Activated CD4-positive, CD25-positive, alpha-beta regulatory T cell (primary cell): ENCODE measurements around the gene FZR1.
"Not testable (repeated sequence)": the region's sequence is repeated elsewhere in the genome, so short reads cannot be mapped to it uniquely, and the experiment has no call there.

Experiments used
- DNase-seq, 4 experiments: peaks; one replicate each; lab custom pipeline; 2025; lab: John Stamatoyannopoulos, UW

Gene FZR1

DNA sequence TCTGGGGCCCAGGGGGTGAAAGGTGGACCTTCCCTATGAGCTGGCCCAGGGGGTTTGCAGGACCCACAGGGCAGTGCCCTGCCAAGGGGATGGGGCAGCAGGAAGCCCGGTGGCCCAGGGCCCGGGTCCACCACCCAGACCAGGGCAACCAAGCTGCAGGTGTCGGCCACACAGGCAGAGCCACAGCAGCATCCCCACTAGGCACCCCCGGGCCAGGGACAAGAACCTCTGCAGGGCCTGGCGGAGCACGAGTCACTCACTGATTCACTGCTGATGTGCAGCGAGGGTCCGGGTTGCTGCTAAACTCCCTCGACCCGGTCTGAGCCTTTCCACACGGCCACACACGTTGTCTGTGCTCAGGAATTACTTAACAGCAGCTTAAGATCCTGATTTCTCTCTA lies 8.8 kb downstream of the FZR1 start:
- no peak for DNase-seq

DNA sequence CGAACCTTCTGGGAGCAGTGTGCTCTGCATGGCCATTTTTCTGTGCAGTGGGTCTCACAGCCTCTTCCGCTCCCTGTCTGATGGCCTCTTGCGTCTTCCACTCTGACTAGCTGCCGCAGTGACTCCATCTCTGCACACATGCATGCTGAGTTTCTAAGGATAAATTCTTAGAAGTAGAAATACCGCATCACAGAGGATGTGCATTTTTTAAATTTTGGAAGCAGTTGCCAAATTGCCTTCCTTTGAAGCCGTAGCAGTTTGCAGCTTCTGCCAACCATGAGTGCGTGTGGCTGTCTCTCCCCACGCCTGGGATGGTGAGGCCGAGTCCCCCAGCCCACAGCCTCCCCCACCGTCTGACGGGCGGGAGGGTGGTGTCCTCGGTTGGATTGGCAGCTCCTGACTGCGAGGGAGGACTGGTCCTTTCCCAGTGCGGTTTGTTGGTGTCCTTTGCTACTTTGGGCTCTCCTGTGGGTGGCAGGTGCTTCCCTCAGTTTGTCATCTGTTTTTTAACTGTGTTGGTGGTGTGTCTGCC lies 9.8 kb downstream of the FZR1 start:
- DNase-seq = no peak

DNA sequence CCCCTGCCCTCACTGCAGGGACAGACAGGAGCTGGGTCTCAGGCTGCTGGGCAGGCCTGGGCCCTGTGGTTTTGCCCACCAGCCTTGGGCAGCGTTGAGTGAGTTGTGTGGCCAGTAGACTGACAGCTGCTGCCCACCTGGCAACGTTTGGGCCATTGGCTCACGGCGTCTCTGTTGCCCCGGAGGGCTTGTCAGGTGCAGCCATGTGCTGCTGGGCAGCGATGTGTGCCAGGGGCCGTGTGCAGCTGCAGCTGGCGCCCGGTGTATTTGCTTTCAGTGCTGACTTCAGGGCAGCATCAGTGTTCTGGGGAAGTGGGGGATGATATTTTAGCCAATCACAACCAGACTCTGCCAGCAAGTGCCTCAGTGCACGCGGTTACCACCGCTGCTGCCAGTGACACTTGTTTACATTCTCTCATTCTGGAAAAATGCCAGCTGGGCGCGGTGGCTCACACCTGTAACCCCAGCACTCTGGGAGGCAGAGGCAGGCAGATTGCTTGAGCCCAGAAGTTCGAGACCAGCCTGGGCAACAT lies 10.6 kb downstream of the FZR1 start:
- DNase-seq = no peak

DNA sequence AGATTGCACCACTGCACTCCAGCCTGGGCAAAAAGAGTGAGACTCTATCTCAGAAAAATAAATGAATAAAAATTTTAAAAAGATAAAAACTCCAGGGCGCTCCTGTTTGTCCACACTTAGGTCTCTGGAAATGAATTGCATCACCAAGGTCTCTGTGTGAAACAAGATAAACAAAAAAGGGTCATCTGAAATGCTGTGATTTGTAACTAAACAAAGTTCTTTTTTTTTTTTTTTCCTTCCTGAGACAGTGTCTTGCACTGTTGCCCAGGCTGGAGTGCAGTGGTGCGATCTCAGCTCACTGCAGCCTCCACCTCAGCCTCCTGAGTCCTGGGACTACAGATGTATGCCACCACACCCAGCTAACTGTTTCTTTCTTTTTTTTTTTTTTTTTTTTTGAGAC lies 11.5 kb downstream of the FZR1 start:
- DNase-seq = no peak

DNA sequence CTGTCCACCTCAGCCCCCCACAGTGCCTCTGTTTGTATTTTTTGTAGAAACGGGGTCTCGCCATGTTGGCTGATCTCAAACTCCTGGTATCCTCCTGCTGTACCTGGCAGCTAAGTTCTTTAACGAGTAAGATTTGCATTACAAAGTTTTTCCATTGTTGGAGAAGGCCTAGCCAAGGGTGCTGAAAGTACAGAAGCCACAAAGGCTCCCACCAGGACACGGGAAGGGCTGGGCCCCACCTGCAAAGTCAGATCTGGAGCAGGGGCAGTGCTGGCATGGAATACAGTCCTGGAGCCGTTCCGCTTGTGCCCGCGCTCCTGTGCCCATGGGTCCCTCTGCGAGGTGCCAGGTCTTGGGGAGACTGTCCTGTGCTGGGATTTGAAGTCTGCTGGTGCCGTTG lies 12.1 kb downstream of the FZR1 start:
- no peak for DNase-seq

DNA sequence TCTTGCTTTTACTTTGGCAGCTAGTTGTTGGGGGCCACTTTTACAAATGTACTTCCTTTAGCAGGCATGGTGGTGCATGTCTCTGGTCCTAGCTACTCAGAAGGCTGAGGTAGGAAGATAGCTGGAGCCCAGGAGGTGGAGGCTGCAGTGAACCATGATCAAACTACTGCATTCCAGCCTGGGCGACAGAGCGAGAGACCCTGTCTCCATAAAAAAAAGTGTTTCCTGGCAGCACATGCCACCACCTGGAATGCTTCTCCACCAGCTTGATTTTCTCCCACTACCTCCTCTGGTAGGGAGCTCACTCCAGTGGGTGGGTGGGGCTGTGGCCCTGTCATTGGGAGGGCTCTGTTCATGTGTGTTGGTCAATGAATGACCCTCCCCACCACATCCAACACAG lies 12.5 kb downstream of the FZR1 start:
- DNase-seq = no peak

DNA sequence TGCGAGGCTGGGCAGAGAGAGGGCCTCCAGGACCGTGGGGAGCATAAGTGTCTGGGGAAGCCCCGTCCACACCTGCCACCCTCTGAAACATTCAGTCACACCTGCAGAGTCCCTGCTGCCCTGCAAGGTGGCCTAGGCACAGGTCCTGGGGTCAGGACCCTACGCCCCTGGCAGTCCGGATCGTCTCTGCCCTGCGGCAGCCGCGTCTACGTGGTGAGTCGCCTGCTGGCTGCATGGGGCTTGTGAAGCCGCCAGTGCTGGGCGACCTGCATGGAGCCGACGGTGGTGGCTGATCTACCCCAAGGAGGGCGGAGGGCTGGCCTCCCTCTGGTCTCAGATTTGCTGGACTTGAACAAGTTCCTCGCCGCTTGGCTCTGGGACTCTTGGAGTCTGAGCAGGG lies 13.0 kb downstream of the FZR1 start:
- DNase-seq = no peak

DNA sequence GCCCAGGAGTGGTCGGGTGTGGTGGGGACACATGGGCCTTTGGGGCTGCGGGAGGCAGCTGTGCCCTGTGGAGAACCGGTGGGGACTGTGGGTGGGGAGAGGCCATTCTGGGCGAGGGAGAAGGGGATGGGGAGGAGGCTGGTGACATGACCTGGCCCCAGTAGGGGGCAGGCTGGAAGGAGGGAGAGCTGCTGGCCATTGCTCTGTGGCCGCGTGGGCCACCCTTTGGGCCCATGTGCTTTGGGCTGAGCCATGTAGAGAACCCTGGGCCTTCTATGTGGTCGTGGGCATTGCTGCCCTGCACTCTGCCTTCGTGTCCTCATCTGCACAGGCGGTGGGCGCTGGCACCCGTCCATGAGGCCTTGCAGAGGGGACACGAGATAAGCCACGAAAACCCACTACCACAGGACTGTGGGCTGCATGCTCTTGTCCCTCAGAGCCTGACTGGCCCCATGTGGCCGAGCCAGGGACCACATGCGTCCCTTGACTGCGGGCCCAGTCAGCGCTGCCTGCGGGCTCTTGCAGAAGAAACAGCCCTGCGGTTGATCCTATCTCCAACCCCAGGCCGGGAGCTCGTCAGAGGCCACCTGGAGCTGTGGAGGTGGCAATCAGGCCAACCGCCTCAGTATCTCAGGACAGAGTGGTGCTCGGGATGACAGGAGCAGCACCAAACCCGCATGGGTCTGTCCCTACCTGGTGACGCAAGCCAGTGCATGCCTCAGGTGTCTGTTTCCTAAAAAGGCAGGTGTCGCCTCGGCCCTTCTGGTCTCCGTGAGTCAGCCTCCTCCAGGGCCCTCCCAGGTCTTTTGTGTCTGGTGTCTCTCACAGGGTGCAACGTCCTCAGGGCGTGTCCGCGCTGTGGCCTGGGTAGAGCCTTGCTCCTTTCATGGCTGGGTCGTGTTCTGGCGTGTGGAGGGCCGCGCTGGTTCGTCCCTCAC lies 14.3 kb downstream of the FZR1 start:
- no peak for DNase-seq

DNA sequence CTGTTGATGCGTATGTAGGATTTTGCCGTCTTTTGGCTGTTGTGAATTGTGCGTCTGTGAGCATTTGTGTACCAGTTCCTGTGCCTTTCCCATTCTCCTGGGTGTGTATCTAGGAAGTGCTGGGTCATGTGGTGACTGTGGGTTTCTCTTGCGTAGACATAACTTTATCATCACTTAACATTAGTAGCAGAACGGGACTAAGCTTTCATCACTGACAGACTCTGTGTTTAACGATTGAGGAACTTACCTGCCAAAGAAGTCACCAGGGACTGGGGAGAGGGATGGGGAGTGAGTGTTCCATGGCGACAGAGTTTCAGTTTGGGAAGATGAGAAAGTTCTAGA lies 15.0 kb downstream of the FZR1 start:
- DNase-seq = no peak

DNA sequence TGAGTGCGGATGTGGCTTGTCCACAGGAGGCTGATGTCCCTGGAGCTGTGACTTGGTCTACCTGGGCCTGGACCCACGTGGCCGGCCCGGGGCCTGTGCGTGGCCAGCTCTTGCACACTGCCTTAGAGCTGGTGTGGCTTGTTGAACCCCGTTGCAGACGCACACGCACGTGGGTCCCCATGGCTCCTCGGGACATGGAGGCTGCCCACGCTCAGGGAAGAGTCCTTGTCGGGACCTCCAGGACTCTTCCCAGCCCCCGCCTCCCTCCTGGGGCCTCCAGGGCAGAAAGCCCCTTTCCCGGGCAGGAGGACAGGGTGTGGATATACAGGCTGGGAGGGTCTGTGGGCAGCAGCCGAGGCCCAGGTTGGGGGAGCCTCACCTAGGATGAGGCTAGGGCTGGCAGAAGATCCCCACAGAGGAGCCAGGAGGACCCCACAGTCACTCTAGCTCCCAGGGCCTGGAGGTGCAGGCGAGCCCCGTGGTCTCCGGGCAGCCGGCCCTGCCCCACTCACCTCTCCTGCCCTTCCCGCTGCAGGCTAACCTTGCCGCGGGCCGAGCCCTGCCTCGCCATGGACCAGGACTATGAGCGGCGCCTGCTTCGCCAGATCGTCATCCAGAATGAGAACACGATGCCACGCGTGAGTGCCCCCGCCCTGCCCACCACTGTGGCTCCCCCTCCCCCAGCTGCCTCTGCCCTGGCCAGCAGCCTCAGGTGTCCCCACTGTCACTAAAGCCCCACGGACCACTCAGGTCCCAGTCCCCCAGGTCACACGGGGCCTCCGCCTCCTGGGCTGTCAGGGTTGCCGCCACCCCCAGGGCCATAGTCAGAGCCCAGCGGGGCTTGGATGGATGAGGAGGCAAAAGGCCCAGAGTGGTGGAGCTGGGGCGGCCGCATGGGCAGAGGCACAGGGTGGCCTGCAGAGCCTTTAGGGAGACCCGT lies 16.6 kb downstream of the FZR1 start:
- no peak for DNase-seq

DNA sequence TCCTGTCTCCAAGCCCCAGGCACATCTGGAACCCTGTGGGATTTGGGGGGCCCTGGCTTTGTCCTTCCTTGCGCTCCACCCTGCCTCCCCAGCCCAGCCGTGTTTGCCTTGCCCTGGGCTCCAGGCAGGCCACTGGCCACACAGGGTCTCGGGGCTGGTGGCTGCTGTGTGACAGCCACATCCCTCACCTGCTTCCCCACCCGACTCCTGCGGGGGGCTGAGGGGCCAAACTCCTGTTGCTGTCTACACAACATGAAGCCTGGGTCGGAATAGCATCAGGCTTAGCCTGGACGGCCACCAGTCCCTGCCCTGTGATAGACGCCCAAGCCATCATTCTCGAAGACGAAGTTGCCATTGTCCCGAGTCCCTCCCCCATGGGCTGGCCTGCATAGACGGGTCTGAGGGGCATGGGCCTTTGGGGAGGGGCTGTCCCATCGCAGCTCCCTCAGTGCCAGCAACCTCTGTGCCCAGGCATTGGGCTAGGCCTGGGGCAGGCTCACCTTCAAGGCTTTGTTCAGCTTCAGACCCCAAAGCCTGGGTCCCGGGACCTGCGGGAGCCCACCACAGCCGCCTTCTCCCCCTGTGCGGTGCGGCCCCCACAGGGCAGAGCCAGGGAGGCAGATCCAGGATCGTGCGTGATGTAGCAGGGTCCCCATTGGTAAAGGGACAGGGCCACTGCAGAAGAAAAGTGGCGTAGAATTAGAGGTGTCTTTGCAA lies 17.4 kb downstream of the FZR1 start:
- DNase-seq = no peak

DNA sequence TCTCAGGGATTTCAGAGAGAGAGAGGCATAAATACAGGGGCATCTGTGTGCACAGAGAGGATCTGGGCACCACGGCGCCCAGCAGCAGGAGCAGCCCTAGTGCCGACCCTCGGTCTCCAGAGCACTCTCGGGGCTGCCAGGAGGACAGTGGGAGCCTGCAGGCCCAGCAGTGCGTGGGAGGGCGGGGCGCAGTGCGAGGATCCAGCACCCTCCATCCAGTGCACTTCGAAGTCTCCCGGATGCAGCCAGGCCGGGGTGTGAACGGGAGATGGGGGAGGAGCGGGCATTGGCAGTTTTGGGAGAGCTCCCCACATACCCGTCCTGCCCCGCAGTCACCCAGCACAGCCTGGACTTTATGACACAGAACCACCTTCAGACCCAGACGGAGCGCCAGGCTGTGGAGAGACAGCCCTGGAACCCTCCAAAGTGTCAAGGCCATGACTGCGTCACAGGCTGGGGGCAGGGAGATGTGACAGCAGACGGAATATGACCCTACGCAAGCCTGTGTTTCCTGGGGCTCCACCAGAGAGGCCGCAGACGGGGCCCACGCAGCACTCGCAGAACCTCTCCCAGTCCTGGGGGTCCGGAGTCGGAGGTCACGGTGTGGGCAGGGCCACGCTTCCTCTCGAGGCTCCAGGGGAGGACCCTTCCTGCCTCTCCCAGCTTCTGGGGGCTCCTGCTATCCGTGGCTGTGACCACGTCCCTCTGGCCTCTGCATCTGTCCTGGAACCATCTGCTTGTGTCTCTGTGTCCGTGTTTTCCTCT lies 18.1 kb downstream of the FZR1 start:
- no peak for DNase-seq

DNA sequence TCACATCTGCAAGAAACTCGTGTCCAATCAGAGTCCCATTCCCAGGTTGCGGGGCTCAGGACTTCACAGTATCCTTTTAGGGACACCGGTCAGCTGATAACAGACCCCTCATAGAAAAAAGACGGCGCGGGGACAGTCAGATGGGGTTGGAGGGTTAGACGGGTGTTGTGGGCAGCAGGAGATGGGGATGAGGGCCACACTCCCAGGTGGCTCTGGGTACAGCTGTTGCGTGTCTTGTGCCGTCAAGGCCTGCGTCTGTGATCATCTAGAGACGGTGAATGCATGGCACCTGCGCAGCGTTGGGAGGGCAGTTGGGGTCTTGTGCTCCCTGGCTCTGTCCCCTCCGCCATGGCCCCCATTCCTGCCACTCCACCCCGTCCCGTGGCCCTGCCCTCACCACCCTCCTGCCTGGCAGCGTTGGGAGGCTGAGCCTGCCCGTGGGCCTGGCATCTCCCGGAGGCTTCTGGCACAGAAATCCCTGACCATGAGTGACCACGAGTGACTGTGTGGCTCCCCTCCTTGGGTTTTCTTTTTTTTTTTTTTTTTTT lies 18.9 kb downstream of the FZR1 start:
- DNase-seq = no peak

DNA sequence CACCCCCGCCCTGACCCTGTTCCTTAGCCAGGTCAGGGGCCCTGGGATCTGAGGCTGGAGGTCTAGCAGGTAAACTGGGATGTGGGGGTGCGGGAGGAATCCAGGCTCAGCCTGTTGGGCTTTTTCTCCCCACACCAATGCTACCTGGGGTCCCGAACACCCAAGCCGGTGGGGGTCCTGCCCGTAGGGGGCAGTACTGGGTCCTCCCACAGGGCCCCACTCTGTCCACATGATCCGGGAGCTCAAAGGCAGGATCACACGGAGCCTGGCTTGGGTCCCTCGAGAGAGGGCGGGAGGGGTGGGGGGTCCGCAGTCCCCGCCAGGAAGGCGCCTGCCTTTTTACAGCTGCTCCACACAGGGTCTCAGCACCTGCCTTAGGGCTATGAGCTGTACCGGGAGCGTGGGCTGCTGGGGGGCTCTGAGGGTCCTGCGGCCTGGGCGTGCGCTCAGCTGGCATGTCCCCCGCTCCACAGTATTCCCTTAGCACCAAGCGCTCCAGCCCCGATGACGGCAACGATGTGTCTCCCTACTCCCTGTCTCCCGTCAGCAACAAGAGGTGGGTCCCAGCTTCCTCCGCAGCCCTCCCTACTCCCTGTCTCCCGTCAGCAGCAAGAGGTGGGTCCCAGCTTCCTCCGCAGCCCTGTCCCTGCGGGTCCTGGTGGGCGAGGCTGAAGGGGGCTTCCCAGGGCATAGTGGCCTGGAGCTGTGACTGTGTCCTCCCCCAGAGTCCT lies 20.6 kb downstream of the FZR1 start:
- DNase-seq = no peak

DNA sequence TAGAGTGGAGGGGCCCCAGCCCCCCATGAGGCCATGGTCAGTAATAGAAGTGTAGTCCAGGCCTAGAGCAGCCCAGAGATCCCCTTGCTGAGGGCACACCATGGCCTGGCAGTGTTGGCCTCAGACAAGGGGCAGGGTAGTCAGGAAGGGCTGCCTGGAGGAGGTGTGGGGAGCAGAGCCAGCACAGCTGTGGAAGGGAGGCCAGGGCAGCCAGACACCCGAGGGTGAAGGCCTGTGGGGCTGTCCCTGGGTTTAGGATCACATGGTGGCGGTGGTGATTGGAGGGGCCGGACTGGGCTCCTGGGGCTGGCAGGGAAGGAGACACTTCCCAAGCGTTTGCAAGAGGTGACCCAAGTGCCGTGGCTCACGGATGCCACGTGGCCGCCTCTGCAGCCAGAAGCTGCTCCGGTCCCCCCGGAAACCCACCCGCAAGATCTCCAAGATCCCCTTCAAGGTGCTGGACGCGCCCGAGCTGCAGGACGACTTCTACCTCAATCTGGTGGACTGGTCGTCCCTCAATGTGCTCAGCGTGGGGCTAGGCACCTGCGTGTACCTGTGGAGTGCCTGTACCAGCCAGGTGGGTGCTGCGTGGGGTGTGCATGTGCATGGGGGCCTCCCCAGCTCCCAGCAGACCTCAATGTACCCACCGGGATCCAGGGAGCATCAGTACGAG lies 21.3 kb downstream of the FZR1 start:
- DNase-seq = no peak

DNA sequence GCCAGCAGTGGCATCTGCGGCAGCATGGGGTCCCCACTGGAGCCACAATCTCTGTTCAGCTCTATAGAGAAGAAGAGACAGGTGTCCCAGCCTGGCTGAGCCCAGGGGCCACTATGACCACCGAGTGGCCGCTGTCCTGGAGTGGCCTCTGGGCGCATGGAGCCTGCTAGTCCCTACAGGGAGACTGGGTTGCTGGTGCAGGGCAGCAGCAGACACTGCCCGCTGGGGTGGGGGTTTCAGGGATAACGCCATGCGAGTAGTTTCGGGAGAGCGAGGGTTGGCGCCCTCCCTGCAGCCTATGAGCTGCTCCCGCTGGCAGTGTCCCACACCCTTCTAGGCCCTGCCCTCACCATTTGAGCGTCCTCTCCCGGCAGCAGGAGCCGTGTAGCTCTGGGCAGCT lies 22.0 kb downstream of the FZR1 start:
- no peak for DNase-seq

DNA sequence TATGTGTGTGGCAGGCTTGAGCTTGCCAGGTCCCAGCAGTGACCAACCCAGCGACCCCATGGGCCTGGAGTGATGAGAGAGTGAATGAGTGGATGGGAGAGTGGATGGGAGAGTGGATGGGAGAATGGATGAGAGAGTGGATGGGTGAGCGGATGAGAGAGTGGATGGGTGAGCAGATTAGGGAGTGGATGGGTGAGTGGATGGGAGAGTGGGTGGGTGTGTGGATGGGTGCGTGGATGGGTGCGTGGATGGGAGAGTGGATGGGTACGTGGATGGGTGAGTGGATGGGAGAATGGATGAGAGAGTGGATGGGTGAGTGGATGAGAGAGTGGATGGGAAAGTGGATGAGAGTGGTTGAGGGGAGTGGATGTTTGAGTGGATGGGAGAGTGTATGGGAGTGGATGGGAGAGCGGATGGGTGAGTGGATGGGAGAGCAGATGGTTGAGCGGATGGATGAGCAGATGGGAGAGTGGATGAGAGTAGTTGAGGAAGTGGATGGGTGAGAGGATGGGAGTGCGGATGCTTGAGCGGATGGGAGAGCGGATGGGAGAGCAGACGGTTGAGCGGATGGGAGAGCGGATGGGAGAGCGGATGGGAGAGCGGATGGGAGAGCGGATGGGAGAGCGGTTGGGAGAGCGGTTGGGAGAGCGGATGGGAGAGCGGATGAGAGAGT lies 22.6 kb downstream of the FZR1 start:
- no peak for DNase-seq

DNA sequence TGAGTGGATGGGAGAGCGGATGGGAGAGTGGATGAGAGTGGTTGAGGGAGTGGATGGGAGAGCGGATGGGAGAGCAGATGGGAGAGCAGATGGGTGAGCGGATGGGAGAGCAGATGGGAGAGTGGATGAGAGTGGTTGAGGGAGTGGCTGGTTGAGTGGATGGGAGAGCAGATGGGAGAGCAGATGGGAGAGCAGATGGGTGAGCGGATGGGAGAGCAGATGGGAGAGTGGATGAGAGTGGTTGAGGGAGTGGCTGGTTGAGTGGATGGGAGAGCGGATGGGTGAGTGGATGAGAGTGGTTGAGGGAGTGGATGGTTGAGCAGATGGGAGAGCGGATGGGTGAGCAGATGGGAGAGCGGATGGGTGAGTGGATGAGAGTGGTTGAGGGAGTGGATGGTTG lies 23.2 kb downstream of the FZR1 start:
- not testable (repeated sequence) for DNase-seq

DNA sequence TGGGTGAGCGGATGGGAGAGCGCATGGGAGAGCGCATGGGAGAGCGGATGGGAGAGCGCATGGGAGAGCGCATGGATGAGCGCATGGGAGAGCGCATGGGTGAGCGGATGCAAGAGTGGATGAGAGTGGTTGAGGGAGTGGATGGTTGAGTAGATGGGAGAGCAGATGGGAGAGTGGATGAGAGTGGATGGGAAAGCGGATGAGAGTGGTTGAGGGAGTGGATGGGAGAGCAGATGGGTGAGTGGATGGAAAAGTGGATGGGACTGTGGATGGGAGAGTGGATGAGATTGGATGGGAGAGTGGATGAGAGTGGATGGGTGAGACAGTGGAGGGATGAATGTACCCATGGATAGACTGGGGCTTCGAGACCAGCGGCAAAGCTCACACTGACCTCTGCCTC lies 24.3 kb downstream of the FZR1 start:
- no peak for DNase-seq
